ENCODE results near the gene PSAP.

DNA sequence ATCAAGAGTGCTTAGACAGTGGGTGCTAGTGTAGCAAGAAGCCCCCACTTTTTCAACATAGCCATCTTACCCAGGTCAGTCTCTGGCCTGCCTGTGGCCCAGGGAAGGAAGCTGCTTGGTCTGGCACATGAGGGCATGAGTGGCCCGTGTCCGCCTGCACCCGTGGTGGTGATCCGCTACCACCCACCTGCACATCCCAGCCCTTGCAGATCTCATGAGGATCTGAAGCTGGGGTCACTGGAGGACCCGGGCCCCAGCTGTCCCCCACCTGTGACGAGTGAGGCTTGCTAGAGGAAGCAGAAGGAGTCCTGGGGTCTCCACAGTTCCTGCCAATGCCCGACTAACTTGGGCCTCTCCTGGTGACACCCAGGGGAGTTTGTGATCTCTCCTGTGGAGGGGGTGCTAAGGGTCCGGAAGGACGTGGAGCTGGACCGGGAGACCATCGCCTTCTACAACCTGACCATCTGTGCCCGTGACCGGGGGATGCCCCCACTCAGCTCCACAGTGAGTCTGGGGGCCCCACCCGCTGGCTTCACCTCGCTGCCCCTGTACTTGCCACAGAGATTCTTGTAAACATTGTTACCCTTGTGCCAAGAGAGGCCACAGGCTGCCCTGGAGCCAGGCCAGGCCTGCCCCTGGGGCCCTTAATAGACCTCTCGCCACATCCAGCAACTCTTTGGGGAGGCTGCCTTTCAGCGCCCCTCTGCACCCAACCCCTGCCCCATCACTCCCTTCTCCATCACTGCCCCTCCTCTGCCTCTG, 67.0 kb downstream of the PSAP start:
- TF ChIP-seq, protein P1, sequence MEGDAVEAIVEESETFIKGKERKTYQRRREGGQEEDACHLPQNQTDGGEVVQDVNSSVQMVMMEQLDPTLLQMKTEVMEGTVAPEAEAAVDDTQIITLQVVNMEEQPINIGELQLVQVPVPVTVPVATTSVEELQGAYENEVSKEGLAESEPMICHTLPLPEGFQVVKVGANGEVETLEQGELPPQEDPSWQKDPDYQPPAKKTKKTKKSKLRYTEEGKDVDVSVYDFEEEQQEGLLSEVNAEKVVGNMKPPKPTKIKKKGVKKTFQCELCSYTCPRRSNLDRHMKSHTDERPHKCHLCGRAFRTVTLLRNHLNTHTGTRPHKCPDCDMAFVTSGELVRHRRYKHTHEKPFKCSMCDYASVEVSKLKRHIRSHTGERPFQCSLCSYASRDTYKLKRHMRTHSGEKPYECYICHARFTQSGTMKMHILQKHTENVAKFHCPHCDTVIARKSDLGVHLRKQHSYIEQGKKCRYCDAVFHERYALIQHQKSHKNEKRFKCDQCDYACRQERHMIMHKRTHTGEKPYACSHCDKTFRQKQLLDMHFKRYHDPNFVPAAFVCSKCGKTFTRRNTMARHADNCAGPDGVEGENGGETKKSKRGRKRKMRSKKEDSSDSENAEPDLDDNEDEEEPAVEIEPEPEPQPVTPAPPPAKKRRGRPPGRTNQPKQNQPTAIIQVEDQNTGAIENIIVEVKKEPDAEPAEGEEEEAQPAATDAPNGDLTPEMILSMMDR (IDR thresholded peaks at IDR 0.05) = no peak
- no peak for TF ChIP-seq POLR2A (IDR thresholded peaks at IDR 0.05)

Measured in prostate gland (tissue), 2 donors.